Measurements from ENCODE around the gene LEPROT. TPM values are rescaled to one million over a fixed set of nuclear protein-coding genes. Genes with fewer than 3 reads are reported as not detected.
"Not testable (repeated sequence)": the region's sequence is repeated elsewhere in the genome, so short reads cannot be mapped to it uniquely, and the experiment has no call there.

The LEPROT gene
- total RNA-seq, 2 experiments from 2014 or later, result 10.9 to 11.3 TPM

DNA sequence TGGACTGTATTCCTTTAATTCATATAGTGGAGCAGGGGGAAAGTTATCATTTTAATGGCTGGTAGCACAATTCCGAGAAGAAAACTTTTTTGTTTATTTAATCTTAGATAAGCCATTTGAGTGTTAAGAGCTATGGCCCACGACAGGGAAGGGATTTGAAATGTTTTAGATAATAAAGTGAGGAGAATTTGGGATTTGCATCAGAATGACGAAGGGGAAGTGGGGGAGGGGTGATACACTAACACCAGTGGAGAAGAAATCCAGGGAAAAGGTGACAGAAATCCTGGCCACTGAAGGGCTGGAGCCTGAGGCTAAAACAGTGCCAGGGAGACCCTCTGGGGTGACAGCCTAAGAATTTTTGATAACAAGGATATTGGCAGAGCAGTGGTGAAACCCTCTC is 21.0 kb downstream of the LEPROT start:
- Mint-ChIP-seq H3K27me3 (no peaks in the 10 kb centered on the region), H3K4me3 (no peak overlapping the region), H3K9me3 (no peaks in the 10 kb centered on the region), H3K36me3 (peaks cover 2% of the 10 kb centered on the region), H3K27ac (no peak overlapping the region), H3K4me1 (peaks cover 3% of the 10 kb centered on the region)
- DNase-seq, result no peak

DNA sequence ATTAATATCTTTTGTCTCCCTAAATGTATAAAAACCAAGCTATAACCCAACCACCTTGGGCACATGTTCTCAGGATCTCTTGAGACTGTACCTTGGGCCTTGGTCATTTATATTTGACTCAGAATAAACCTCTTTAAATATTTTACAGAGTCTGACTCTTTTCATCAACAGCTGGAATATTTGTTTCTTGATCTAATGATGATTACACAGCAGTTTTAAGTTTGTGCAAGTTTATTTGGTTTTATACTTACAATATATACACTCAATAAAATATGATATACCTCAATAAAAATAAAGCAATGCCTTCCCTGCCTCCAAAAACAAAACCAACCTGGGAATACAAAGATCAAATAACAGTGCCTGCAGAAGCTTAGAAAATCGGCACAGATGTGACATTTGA is 22.0 kb downstream of the LEPROT start:
- Mint-ChIP-seq H3K9me3 (no peaks in the 10 kb centered on the region), H3K4me3 (no peak overlapping the region), H3K36me3 (no peaks in the 10 kb centered on the region), H3K4me1 (peaks cover 3% of the 10 kb centered on the region), H3K27ac (no peak overlapping the region), H3K27me3 (no peaks in the 10 kb centered on the region)
- DNase-seq, result no peak

DNA sequence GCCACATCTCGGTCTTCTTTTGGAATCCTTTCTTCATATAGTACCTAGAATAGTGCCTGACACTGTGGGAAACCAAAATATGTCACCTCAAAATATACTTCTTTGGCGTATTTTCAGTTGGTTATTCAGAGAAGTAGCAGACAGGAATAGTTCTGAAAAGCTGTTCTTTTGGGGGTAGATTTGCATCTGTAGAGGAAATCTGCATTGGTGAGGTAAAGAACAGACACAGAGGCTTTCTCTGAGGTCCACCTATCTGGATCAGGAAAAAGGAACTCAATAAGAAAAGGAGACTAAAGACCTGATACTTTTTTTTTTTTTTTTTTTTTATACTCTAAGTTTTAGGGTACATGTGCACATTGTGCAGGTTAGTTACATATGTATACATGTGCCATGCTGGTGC is 23.2 kb downstream of the LEPROT start:
- Mint-ChIP-seq H3K36me3 (no peaks in the 10 kb centered on the region), H3K9me3 (no peaks in the 10 kb centered on the region), H3K4me1 (peaks cover 3% of the 10 kb centered on the region), H3K27me3 (no peaks in the 10 kb centered on the region), H3K27ac (no peak overlapping the region), H3K4me3 (no peak overlapping the region)
- no peak for DNase-seq

DNA sequence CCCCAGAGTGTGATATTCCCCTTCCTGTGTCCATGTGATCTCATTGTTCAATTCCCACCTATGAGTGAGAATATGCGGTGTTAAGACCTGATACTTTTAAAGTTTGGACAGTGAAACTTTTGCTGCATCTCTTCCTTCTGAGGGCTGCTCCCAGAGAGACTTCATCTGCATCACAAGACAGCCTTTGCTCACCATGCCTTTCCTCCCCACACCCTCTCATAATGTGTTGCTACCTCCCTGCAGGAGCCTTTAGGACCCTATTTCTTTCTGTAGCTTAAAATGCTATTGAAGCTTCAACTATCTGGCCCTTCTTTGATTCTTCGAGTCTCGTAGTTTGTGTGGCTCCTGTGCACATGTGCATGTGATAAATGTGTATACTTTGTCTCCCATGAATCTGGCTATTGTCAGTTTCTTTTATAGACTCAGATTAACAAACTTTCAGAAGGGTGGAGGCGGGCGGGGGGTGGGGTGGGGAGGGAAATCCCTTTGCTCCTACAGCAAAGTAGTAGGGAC is 23.7 kb downstream of the LEPROT start:
- Mint-ChIP-seq H3K4me3 (no peak overlapping the region), H3K9me3 (no peaks in the 10 kb centered on the region), H3K4me1 (peaks cover 3% of the 10 kb centered on the region), H3K27ac (no peak overlapping the region), H3K27me3 (no peaks in the 10 kb centered on the region), H3K36me3 (no peaks in the 10 kb centered on the region)
- no peak for DNase-seq

DNA sequence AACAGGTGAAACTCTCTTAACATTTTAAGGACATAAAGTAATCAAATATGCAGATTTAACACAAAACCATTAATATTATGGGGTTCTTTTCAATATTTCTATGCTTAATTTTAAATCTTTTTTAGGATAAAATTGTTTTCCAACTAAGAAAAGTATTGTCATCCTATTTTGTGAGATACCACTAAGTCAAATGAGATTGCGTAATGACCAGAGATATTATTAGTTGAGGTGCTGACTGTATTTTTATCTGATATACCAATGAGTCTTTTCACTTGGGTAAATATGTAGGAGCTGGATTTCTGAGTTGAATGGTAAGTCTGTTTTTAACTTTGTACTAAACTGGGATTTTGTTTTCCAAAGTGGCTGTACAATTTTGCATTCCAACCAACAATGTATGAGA is 25.4 kb downstream of the LEPROT start:
- DNase-seq, result no peak
- no peaks in the 10 kb centered on the region for H3K27me3 Mint-ChIP-seq
- no peak overlapping the region for H3K4me3 Mint-ChIP-seq
- no peak overlapping the region for H3K27ac Mint-ChIP-seq
- peaks cover 3% of the 10 kb centered on the region for H3K4me1 Mint-ChIP-seq
- no peaks in the 10 kb centered on the region for H3K9me3 Mint-ChIP-seq
- no peaks in the 10 kb centered on the region for H3K36me3 Mint-ChIP-seq

DNA sequence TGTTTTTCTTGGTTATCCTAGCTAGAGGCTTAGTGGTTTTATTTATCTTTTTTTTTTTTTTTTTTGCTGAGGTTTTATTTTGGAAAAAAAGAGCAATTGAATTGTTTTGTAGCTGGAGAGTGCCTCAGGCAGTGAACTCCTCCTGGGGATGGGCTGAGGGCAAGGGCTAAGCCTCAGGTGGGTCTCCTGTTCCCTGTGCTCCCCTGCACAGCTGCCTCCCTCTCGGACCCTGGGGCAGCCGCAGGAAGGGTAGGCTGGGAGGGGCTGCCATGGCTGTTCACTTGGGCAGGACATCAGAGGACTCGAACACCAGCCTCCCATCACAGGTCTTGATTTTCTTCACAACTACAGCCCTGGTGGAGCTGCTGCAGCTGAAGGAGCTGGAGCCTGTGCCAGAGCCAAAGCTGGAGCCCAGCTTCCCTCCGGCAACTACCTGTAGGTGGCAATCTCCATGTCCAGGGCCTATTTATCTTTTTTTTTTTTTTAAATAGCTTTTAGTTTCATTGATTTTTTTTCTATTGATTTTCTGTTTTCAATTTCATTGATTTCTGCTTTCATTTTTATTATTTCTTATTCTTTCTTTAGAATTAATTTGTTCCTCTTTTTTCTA is 28.9 kb downstream of the LEPROT start:
- Mint-ChIP-seq H3K4me3 (no peak overlapping the region), H3K9me3 (no peaks in the 10 kb centered on the region)

DNA sequence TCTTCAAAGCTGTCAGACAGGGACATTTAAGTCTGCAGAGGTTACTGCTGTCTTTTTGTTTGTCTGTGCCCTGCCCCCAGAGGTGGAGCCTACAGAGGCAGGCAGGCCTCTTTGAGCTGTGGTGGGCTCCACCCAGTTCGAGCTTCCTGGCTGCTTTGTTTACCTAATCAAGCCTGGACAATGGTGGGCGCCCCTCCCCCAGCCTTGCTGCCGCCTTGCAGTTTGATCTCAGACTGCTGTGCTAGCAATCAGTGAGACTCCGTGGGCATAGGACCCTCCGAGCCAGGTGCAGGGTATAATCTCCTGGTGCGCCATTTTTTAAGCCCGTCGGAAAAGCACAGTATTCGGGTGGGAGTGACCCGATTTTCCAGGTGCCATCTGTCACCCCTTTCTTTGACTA is 35.2 kb downstream of the LEPROT start:
- not testable (repeated sequence) for H3K27me3 Mint-ChIP-seq, H3K4me3 Mint-ChIP-seq, DNase-seq, H3K27ac Mint-ChIP-seq, H3K9me3 Mint-ChIP-seq
- H3K4me1 Mint-ChIP-seq, result peaks cover 13% of the 10 kb centered on the region
- H3K36me3 Mint-ChIP-seq, result peaks cover 19% of the 10 kb centered on the region

More for the DNA sequence above, 28.9 kb downstream of the LEPROT start:
- no peak overlapping the region for H3K27ac Mint-ChIP-seq
- no peaks in the 10 kb centered on the region for H3K27me3 Mint-ChIP-seq
- DNase-seq, result no peak
- H3K4me1 Mint-ChIP-seq, result no peaks in the 10 kb centered on the region
- no peaks in the 10 kb centered on the region for H3K36me3 Mint-ChIP-seq

DNA sequence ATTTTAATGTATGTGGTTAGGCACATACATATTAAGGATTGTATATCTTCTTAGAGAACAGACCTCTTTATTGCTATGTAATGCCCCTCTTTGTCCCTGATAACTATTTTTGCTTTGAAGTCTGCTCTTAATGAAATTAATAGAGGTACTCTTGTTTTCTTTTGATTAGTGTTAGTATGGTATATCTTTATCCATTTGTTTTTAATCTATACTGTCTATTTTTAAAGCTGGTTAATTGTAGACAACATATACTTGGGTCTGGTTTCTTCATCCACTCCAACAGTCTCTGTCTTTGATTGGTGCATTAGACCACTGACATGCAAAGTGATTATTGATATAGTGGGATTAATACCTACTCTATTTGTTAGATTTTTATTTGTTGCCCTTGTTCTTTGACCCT is 36.0 kb downstream of the LEPROT start:
- Mint-ChIP-seq H3K4me1 (peaks cover 13% of the 10 kb centered on the region), H3K4me3 (no peak overlapping the region), H3K27me3 (no peaks in the 10 kb centered on the region), H3K9me3 (peaks cover 7% of the 10 kb centered on the region), H3K27ac (no peak overlapping the region), H3K36me3 (peaks cover 19% of the 10 kb centered on the region)
- DNase-seq, result no peak

DNA sequence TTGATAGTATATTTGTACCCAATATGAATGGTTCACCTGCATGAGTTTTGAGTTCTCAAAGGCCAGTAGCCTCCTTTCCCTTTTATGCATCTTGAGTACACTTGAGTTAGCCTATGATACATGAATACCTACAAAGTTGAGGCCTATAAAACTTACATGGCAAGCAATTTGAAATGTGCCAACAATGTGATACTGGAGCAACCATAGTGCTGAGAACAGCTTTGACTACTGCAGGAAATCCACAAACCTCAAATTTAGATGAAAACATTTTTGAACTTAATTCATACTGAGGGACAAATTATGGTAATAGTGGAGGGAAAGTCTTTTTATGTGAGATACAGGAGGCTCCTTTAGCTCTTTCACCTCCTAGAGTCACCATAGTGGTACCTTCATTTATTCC is 37.4 kb downstream of the LEPROT start:
- peaks cover 13% of the 10 kb centered on the region for H3K4me1 Mint-ChIP-seq

DNA sequence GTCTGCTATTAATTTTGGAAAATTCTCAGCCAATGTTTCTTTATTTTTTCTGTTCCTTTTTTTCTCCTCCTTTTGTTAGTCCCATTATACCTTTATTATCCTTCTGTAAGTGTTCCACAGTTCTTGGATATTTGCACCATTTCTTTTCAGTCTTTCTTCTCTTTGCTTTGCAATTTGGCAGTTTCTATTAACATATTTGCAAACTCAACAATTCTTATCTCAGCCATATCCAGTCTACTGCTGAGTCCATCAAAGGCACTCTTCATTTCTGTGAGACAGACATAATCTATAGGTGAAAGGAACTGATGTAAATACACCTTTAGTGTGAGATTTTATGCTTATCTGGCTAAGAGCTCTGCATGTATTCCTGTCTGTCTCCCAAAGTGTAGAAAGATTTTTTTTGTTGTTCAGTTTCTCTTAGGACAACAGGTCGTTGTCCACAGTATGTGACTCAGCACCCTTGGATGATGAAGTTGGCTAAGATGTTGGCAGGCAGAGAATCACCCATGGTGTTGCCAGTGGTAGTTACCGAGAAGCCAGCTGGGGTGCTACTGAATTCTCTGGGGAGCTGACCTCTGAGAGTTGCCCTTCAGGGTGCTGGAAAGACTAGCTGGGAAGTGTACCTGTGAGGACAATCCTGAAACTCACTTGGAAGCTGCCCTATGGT is 38.4 kb downstream of the LEPROT start:
- H3K9me3 Mint-ChIP-seq, result peaks cover 7% of the 10 kb centered on the region
- H3K27me3 Mint-ChIP-seq, result no peaks in the 10 kb centered on the region
- no peak overlapping the region for H3K4me3 Mint-ChIP-seq
- no peak overlapping the region for H3K27ac Mint-ChIP-seq
- peaks cover 13% of the 10 kb centered on the region for H3K4me1 Mint-ChIP-seq
- DNase-seq, result no peak
- H3K36me3 Mint-ChIP-seq, result peaks cover 21% of the 10 kb centered on the region

More for the DNA sequence above, 37.4 kb downstream of the LEPROT start:
- peaks cover 7% of the 10 kb centered on the region for H3K9me3 Mint-ChIP-seq
- H3K27me3 Mint-ChIP-seq, result no peaks in the 10 kb centered on the region
- H3K36me3 Mint-ChIP-seq, result peaks cover 19% of the 10 kb centered on the region
- H3K4me3 Mint-ChIP-seq, result no peak overlapping the region
- H3K27ac Mint-ChIP-seq, result no peak overlapping the region
- no peak for DNase-seq

DNA sequence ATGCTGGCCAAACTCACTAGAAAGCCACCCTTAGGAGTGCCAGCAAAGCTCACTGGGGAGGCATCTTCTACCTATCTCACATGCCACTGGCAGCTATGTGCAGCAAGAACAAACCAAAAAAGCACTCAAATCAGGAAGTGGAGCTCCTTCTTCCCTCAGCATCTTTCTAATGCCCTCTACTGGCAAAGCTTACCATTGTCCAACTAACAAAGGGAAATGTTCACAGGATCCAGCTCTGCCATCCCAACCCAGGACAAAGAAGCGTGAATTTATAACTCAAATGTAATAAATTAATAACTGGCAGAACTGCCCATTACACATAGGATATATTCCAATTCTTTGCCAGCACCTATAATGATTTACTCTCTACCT is 38.9 kb downstream of the LEPROT start:
- Mint-ChIP-seq H3K9me3 (peaks cover 7% of the 10 kb centered on the region), H3K27me3 (no peaks in the 10 kb centered on the region), H3K4me3 (no peak overlapping the region), H3K27ac (no peak overlapping the region), H3K36me3 (peaks cover 21% of the 10 kb centered on the region), H3K4me1 (peaks cover 13% of the 10 kb centered on the region)
- no peak for DNase-seq

DNA sequence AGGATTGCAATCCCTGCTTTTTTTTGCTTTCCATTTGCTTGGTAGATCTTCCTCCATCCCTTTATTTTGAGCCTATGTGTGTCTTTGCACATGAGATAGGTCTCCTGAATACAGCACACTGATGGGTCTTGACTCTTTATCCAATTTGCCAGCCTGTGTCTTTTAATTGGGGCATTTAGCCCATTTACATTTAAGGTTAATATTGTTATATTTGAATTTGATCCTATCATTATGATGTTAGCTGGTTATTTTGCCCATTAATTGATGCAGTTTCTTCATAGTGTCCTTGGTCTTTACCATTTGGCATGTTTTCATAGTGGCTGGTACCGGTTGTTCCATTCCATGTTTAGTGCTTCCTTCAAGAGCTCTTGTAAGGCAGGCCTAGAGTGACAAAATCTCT is 45.4 kb downstream of the LEPROT start:
- not testable (repeated sequence) for H3K4me1 Mint-ChIP-seq, H3K4me3 Mint-ChIP-seq, DNase-seq, H3K36me3 Mint-ChIP-seq, H3K27me3 Mint-ChIP-seq, H3K27ac Mint-ChIP-seq
- H3K9me3 Mint-ChIP-seq, result peaks cover 12% of the 10 kb centered on the region

DNA sequence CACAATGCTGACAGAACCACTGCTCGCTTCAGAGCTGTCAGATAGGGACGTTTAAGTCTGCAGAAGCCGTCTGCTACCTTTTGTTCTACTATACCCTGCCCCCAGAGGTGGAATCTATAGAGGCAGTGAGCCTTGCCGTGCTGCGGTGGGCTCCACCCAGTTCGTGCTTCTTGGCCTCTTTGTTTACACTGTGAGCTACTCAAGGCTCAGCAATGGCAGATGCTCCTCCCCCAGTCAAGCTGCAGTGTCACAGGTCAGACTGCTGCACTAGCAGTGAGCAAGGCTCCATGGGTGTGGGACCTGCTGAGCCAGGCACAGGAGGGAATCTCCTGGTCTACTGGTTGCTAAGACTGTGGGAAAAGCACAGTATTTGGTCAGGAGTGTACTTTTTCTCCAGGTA is 47.1 kb downstream of the LEPROT start:
- Mint-ChIP-seq H3K27ac (no peak overlapping the region), H3K9me3 (peaks cover 12% of the 10 kb centered on the region), H3K4me1 (no peaks in the 10 kb centered on the region), H3K27me3 (no peaks in the 10 kb centered on the region), H3K4me3 (no peak overlapping the region), H3K36me3 (peaks cover 9% of the 10 kb centered on the region)
- no peak for DNase-seq

DNA sequence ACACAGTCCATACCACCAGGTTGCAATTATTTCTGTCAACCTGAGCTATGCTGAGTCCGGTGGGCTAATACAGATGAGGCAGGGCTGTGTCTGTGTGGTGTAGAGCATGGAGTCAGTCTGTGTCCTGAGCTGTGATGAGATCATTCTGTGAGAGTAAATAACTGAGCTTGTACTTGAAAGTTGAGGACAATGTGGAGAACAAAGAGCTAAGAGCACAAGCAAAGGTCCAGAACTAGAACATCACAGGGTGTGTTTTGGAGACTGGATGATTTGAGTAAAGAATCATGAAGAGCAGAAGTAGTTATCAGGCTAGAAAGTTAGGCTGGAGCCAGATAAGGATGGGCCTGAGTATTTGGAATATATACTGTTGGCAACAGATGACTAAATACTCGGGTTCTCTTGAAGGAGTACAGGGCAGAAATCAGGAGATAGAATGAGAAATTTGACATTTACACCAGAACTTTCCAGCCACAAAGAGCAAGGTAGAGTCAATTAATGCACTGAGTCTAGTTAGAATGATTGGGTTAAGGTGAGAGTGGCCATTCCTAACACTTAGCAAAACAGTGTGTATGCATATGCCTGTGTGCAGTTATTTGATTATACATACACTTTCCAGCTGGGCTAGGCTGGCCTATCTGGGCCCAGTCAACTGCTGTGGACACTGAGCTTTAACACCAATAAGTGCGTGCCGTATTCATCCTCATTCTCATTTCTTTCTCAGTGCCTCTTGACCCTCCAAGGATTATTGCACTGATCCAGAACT is 48.8 kb downstream of the LEPROT start:
- H3K27me3 Mint-ChIP-seq, result no peaks in the 10 kb centered on the region
- peaks cover 12% of the 10 kb centered on the region for H3K9me3 Mint-ChIP-seq
- no peak for DNase-seq
- H3K4me3 Mint-ChIP-seq, result no peak overlapping the region
- peaks cover 7% of the 10 kb centered on the region for H3K36me3 Mint-ChIP-seq
- H3K4me1 Mint-ChIP-seq, result no peaks in the 10 kb centered on the region
- H3K27ac Mint-ChIP-seq, result no peak overlapping the region

DNA sequence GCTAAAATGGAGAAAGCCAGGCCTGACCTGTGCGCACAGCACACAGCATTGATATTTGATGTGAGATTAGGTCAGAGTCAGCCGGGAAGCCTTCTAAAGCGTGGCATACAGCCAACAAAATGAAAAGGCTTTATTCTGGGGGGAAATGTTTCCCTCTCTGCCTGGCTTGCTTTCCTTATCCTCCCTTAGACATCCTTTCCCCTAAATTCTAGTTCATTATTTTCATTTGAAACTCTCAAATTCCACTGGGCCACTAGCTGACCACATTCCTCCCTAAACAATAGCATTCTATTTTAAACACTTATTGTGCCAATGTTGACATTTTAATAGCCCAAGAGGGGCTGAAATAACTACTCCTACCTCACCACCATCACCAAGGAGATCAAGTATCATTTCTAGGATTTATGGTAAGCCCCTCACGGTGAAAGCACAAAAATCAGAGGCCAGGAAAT is 49.4 kb downstream of the LEPROT start:
- Mint-ChIP-seq H3K27me3 (no peaks in the 10 kb centered on the region), H3K4me3 (no peak overlapping the region), H3K27ac (no peak overlapping the region), H3K36me3 (peaks cover 7% of the 10 kb centered on the region), H3K9me3 (peaks cover 10% of the 10 kb centered on the region), H3K4me1 (no peaks in the 10 kb centered on the region)
- DNase-seq, result no peak
